ENCODE results near the gene TSGA10. TPM values are rescaled to one million over a fixed set of nuclear protein-coding genes. Genes with fewer than 3 reads are reported as not detected.

The TSGA10 gene
- total RNA-seq, 2 donors from 2014 or later = 15.0 to 17.1 TPM

- Histone ChIP-seq H3K27me3 (no peaks in the 10 kb centered on the region), H3K4me3 (no peak overlapping the region), H3K27ac (no peak overlapping the region), H3K4me1 (no peaks in the 10 kb centered on the region), H3K36me3 (replicated peaks in 1 of 2; ENCODE audit: insufficient read depth in 1 of 2, low read depth in 2 of 2) (no peaks in the 10 kb centered on the region), H3K9me3 (no peaks in the 10 kb centered on the region)
- intact Hi-C loops (cut with DNase I) = no loop called here
- TF ChIP-seq, protein P1, sequence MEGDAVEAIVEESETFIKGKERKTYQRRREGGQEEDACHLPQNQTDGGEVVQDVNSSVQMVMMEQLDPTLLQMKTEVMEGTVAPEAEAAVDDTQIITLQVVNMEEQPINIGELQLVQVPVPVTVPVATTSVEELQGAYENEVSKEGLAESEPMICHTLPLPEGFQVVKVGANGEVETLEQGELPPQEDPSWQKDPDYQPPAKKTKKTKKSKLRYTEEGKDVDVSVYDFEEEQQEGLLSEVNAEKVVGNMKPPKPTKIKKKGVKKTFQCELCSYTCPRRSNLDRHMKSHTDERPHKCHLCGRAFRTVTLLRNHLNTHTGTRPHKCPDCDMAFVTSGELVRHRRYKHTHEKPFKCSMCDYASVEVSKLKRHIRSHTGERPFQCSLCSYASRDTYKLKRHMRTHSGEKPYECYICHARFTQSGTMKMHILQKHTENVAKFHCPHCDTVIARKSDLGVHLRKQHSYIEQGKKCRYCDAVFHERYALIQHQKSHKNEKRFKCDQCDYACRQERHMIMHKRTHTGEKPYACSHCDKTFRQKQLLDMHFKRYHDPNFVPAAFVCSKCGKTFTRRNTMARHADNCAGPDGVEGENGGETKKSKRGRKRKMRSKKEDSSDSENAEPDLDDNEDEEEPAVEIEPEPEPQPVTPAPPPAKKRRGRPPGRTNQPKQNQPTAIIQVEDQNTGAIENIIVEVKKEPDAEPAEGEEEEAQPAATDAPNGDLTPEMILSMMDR (IDR thresholded peaks at IDR 0.05) = no peak
- TF ChIP-seq POLR2A (IDR thresholded peaks at IDR 0.05) = no peak
- no peak for DNase-seq
- 50 to 71% methylated on average over 4 of the region's 4 CpGs for WGBS, 2 donors
- ATAC-seq = no peak
Measured at GRCh38 chr2:99081891-99082290, 72.9 kb downstream of the TSGA10 start.

DNA sequence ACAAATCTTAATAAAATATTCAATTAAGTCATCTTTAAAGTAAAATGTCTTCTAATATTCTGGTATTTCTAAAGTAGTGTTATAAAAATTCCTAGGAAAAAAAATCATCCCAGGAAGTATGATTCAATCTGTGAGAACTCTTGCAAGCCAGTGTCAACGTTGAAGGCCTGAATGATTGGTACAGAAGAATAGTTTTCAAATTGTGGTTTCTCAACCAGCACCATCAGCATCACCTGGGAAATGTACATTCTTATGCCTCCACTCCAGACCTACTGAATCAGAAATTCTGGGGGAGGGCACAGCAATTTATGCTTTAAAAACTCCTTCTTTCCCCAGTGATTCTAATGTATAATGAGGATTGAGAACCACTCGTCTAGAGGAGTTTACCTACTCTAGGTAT is 75.5 kb downstream of the TSGA10 start:
- no peaks in the 10 kb centered on the region for H3K4me1 ChIP-seq
- WGBS, 2 donors = 54 to 63% methylated on average over 2 of the region's 2 CpGs
- ATAC-seq = no peak
- intact Hi-C loops (cut with DNase I) = no loop called here
- no peak for DNase-seq
- no peak overlapping the region for H3K4me3 ChIP-seq
- no peaks in the 10 kb centered on the region for H3K27me3 ChIP-seq
- TF ChIP-seq, protein P1 (IDR thresholded peaks at IDR 0.05) = no peak
- TF ChIP-seq POLR2A (IDR thresholded peaks at IDR 0.05) = no peak
- H3K9me3 ChIP-seq = no peaks in the 10 kb centered on the region
- no peak overlapping the region for H3K27ac ChIP-seq
- no peaks in the 10 kb centered on the region for H3K36me3 ChIP-seq (replicated peaks in 1 of 2; ENCODE audit: insufficient read depth in 1 of 2, low read depth in 2 of 2)

DNA sequence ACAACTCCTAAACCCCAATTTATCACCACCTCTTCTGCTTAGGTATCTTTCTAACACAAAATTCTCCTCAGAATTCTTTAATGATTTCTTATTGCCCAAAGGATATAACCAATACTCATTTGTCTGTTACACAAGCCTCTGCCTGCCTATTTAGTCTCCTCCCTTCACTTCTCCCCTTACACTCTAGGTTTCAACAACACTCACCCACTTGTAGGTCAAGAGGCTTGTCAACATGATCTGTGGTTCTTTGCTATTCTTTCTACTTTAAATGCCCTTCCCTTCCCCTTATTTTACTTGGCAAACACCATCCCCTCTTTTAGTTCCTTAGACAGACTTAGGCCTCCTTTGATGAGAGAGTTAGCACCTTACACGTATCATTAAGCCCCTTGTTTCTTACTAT is 82.2 kb downstream of the TSGA10 start:
- DNase-seq (no peak), ATAC-seq (no peak)
- Histone ChIP-seq H3K4me3 (no peak overlapping the region), H3K27me3 (no peaks in the 10 kb centered on the region), H3K4me1 (no peaks in the 10 kb centered on the region), H3K9me3 (no peaks in the 10 kb centered on the region), H3K36me3 (replicated peaks in 1 of 2; ENCODE audit: insufficient read depth in 1 of 2, low read depth in 2 of 2) (no peaks in the 10 kb centered on the region), H3K27ac (no peak overlapping the region)
- intact Hi-C loops (cut with DNase I) = no loop called here
- 67 to 92% methylated on average over 1 of the region's 1 CpG for WGBS, 2 donors
- TF ChIP-seq POLR2A (IDR thresholded peaks at IDR 0.05) = no peak
- TF ChIP-seq, protein P1 (IDR thresholded peaks at IDR 0.05) = no peak

GRCh38 chr2:99067871-99068625 is 86.7 kb downstream of the TSGA10 start:
- peaks cover 6% of the 10 kb centered on the region for H3K4me1 ChIP-seq
- H3K27ac ChIP-seq = no peak overlapping the region
- no peaks in the 10 kb centered on the region for H3K9me3 ChIP-seq
- ATAC-seq (no peak), DNase-seq (no peak)
- intact Hi-C loops (cut with DNase I) = loop anchor here (10.0 kb wide), 1 partner anchor 423 kb away; no protein-coding TSS in a partner anchor
- no peak overlapping the region for H3K4me3 ChIP-seq
- 67 to 76% methylated on average over 3 of the region's 3 CpGs for WGBS, 2 donors
- H3K36me3 ChIP-seq (replicated peaks in 1 of 2; ENCODE audit: insufficient read depth in 1 of 2, low read depth in 2 of 2) = no peaks in the 10 kb centered on the region
- TF ChIP-seq, protein P1 (IDR thresholded peaks at IDR 0.05) = no peak
- TF ChIP-seq POLR2A (IDR thresholded peaks at IDR 0.05) = no peak
- no peaks in the 10 kb centered on the region for H3K27me3 ChIP-seq

All from body of pancreas (tissue), 4 donors.